Measurements from ENCODE around the gene ARRB1.

- TF ChIP-seq POLR2A (IDR thresholded peaks at IDR 0.05; ENCODE audit: low read depth) (no peak), CTCF (IDR thresholded peaks at IDR 0.05) (no peak), POLR2AphosphoS5 (IDR thresholded peaks at IDR 0.05) (no peak), EP300 (IDR thresholded peaks at IDR 0.05) (no peak)
Observed at GRCh38 chr11:75373201-75373600, 21.7 kb upstream of the ARRB1 start.
